H1 (cell line): ENCODE measurements around the gene FOXG1. TPM values are rescaled to one million over a fixed set of nuclear protein-coding genes. Genes with fewer than 3 reads are reported as not detected.

ENCODE experiments used
- CTCF ChIA-PET: fragments of 300-600 bp; sonication (Branson Sonifier 250); formaldehyde crosslinking; loops from one replicate; lab custom pipeline; 2021; ENCODE audit not compliant: partially characterized antibody; lab: Charles Lee
- POLR2A ChIA-PET: fragments of 300-600 bp; sonication (Branson Sonifier 250); formaldehyde crosslinking; loops from one replicate; lab custom pipeline; 2021; ENCODE audit warnings: inconsistent platforms; ENCODE audit not compliant: partially characterized antibody; lab: Charles Lee
- DNase-seq, 2 experiments: peaks; one replicate each; pipeline versions ENCODE4 v3.0.0 to v3.0.0-alpha.2; 2010 to 2022; ENCODE audit warnings: low spot score in 2 of 2, low read depth in 1 of 2, mixed read lengths in 1 of 2
- FAIRE-seq: peaks from 2 replicates; lab custom pipeline; 2011; peaks lifted over from hg19 to GRCh38; lab: Jason Lieb, UNC
- H2AFZ ChIP-seq: 2 replicates; pipeline ENCODE4 v1.8.1; 2012; ENCODE audit warnings: low read length, inconsistent platforms
- H2AK5ac ChIP-seq: 2 replicates; pipeline ENCODE4 v1.6.1; 2013; ENCODE audit warnings: low read depth, low read length
- H2BK120ac ChIP-seq: replicated peaks from 2 replicates; pipeline ENCODE3; 2013; ENCODE audit warnings: low read depth, low read length, inconsistent platforms
- H2BK12ac ChIP-seq: 2 replicates; pipeline ENCODE4 v1.6.1; 2013; ENCODE audit warnings: low read depth, low read length
- H2BK15ac ChIP-seq: 2 replicates; pipeline ENCODE4 v1.6.1; 2013; ENCODE audit warnings: low read length
- H2BK20ac ChIP-seq: 2 replicates; pipeline ENCODE4 v1.6.1; 2013; ENCODE audit warnings: low read length
- H2BK5ac ChIP-seq: 2 replicates; pipeline ENCODE4 v1.6.1; 2013; ENCODE audit warnings: low read depth, low read length
- H3K14ac ChIP-seq: 2 replicates; pipeline ENCODE4 v1.6.1; 2013; ENCODE audit warnings: inconsistent platforms; ENCODE audit not compliant: insufficient read length
- H3K18ac ChIP-seq: 2 replicates; pipeline ENCODE4 v1.6.1; 2013; ENCODE audit warnings: low read length; ENCODE audit errors: extremely low read depth
- H3K23ac ChIP-seq: 2 replicates; pipeline ENCODE4 v1.6.1; 2013; ENCODE audit warnings: inconsistent platforms; ENCODE audit not compliant: insufficient read length
- H3K23me2 ChIP-seq: 2 replicates; pipeline ENCODE4 v1.6.1; 2013; ENCODE audit warnings: low read depth, low read length
- H3K27ac ChIP-seq: 2 replicates; pipeline ENCODE4 v1.6.1; 2011; ENCODE audit warnings: low read depth, low read length, inconsistent platforms
- H3K27me3 ChIP-seq, 4 experiments: replicated peaks in 1 of 4; 1 replicate in 1 of 4; 2 replicates in 3 of 4; pipeline versions ENCODE4 v1.6.1 to v1.8.1; 2011 to 2013; ENCODE audit warnings: low read length in 3 of 4, mild to moderate bottlenecking in 3 of 4, inconsistent platforms in 2 of 4, mixed read lengths in 2 of 4, moderate library complexity in 1 of 4; ENCODE audit not compliant: control insufficient read depth in 3 of 4, insufficient read depth in 3 of 4; ENCODE audit errors: extremely low read depth in 1 of 4
- H3K36me3 ChIP-seq, 4 experiments: 2 replicates each; pipeline versions ENCODE4 v1.6.1 to v1.8.1; 2011 to 2013; ENCODE audit warnings: mild to moderate bottlenecking in 4 of 4, low read length in 3 of 4, moderate library complexity in 2 of 4, control low read depth in 1 of 4, inconsistent platforms in 1 of 4; ENCODE audit not compliant: insufficient read depth in 4 of 4, control insufficient read depth in 2 of 4
- H3K4ac ChIP-seq: replicated peaks from 2 replicates; pipeline ENCODE3; 2013; ENCODE audit warnings: low read length, low read depth, mixed read lengths, inconsistent platforms; ENCODE audit not compliant: insufficient read length
- H3K4me1 ChIP-seq, 4 experiments: replicated peaks in 1 of 4; 1 replicate in 1 of 4; 2 replicates in 3 of 4; pipeline versions ENCODE4 v1.6.1 to v1.8.1; 2011 to 2013; ENCODE audit warnings: low read length in 3 of 4, inconsistent platforms in 2 of 4, mixed read lengths in 1 of 4; ENCODE audit not compliant: insufficient read depth in 4 of 4, control insufficient read depth in 3 of 4
- H3K4me2 ChIP-seq, 2 experiments: 2 replicates each; pipeline versions ENCODE4 v1.6.1 to v1.8.1; 2011 to 2013; ENCODE audit warnings: low read depth in 2 of 2, low read length in 2 of 2, control low read depth in 1 of 2, inconsistent platforms in 1 of 2, mild to moderate bottlenecking in 1 of 2; ENCODE audit not compliant: insufficient read depth in 1 of 2
- H3K4me3 ChIP-seq, 4 experiments: fragments of 200-600, 300-600 bp in 1 of 4; sonication (generic), shearing (Covaris generic), sonication (Bioruptor Twin) in 1 of 4; 2 replicates each; pipeline versions ENCODE4 v1.5.1 to v1.8.1; 2011 to 2016; ENCODE audit warnings: low read length in 4 of 4, low read depth in 3 of 4, control low read depth in 2 of 4, inconsistent platforms in 2 of 4, mild to moderate bottlenecking in 2 of 4, mixed read lengths in 1 of 4, moderate library complexity in 1 of 4; ENCODE audit not compliant: insufficient read depth in 2 of 4; ENCODE audit errors: extremely low read depth in 1 of 4
- H3K56ac ChIP-seq: replicated peaks from 2 replicates; pipeline ENCODE3; 2013; ENCODE audit warnings: low read depth, mild to moderate bottlenecking, mixed read lengths, low read length, inconsistent platforms; ENCODE audit not compliant: insufficient read length
- H3K79me1 ChIP-seq: 2 replicates; pipeline ENCODE4 v1.6.1; 2013; ENCODE audit warnings: low read depth, low read length, control low read depth
- H3K79me2 ChIP-seq, 2 experiments: 2 replicates each; pipeline versions ENCODE4 v1.6.1 to v1.8.1; 2012 to 2013; ENCODE audit warnings: low read length in 2 of 2, mild to moderate bottlenecking in 2 of 2, inconsistent platforms in 1 of 2; ENCODE audit not compliant: insufficient read depth in 2 of 2, control insufficient read depth in 1 of 2
- H3K9ac ChIP-seq, 4 experiments: replicated peaks in 1 of 4; 1 replicate in 1 of 4; 2 replicates in 3 of 4; pipeline versions ENCODE4 v1.6.1 to v1.8.1; 2011 to 2013; ENCODE audit warnings: low read depth in 3 of 4, low read length in 3 of 4, control low read depth in 2 of 4, mild to moderate bottlenecking in 2 of 4, moderate library complexity in 2 of 4, inconsistent platforms in 1 of 4; ENCODE audit errors: extremely low read depth in 1 of 4
- H3K9me3 ChIP-seq, 2 experiments: 2 replicates each; pipeline versions ENCODE4 v1.6.1 to v1.8.1; 2012 to 2013; ENCODE audit warnings: mild to moderate bottlenecking in 2 of 2, moderate library complexity in 2 of 2, control low read depth in 1 of 2, inconsistent platforms in 1 of 2, low read depth in 1 of 2, low read length in 1 of 2, mixed read lengths in 1 of 2; ENCODE audit not compliant: insufficient read depth in 2 of 2
- H4K20me1 ChIP-seq, 2 experiments: replicated peaks in 1 of 2; 2 replicates each; pipeline versions ENCODE3 to v1.8.1; 2011 to 2013; ENCODE audit warnings: inconsistent platforms in 2 of 2, low read length in 2 of 2, mild to moderate bottlenecking in 1 of 2; ENCODE audit not compliant: insufficient read depth in 2 of 2, control insufficient read depth in 1 of 2
- H4K5ac ChIP-seq: 2 replicates; pipeline ENCODE4 v1.6.1; 2013; ENCODE audit warnings: low read length, low read depth, mixed read lengths, inconsistent platforms; ENCODE audit not compliant: insufficient read length
- H4K8ac ChIP-seq: 2 replicates; pipeline ENCODE4 v1.8.0; 2013; ENCODE audit warnings: mild to moderate bottlenecking, moderate library complexity, low read length, inconsistent platforms; ENCODE audit not compliant: insufficient read depth; ENCODE audit errors: extremely low read depth
- H4K91ac ChIP-seq: replicated peaks from 2 replicates; pipeline ENCODE3; 2013; ENCODE audit warnings: low read length, mixed read lengths, inconsistent platforms; ENCODE audit not compliant: insufficient read length
- CEBPB ChIP-seq: IDR thresholded peaks from 2 replicates; pipeline ENCODE4 v1.6.1; 2012; ENCODE audit warnings: low read depth, low read length
- FOSL1 ChIP-seq: IDR thresholded peaks from 2 replicates; pipeline ENCODE4 v1.6.1; 2011; ENCODE audit warnings: mild to moderate bottlenecking, low read depth, low read length, moderate library complexity; ENCODE audit not compliant: insufficient read depth
- GABPA ChIP-seq: IDR thresholded peaks from 2 replicates; pipeline ENCODE4 v1.6.1; 2011; ENCODE audit warnings: mild to moderate bottlenecking, low read length, moderate library complexity, borderline replicate concordance; ENCODE audit not compliant: insufficient read depth
- HDAC2 ChIP-seq, 2 experiments: fragments of 300-600 bp in 1 of 2; sonication (generic) in 1 of 2; IDR thresholded peaks; 2 replicates each; pipeline ENCODE4 v1.6.1; 2011 to 2012; ENCODE audit warnings: low read depth in 2 of 2, low read length in 2 of 2, mild to moderate bottlenecking in 2 of 2, moderate library complexity in 2 of 2, borderline replicate concordance in 1 of 2, inconsistent platforms in 1 of 2
- NANOG ChIP-seq: IDR thresholded peaks from 2 replicates; pipeline ENCODE4 v1.6.1; 2011; ENCODE audit warnings: low read length, low read depth, mild to moderate bottlenecking, inconsistent platforms; ENCODE audit not compliant: insufficient read depth, poor library complexity, severe bottlenecking
- POLR2A ChIP-seq, 2 experiments: IDR thresholded peaks; 1 replicate in 1 of 2; 2 replicates in 1 of 2; pipeline ENCODE4 v1.6.1; 2011; ENCODE audit warnings: low read depth in 2 of 2, low read length in 2 of 2, mild to moderate bottlenecking in 2 of 2; ENCODE audit errors: control extremely low read depth in 1 of 2
- RNF2 ChIP-seq: fragments of 200-900, 300-1000 bp; sonication (generic); IDR thresholded peaks from 2 replicates; pipeline ENCODE4 v1.7.1; 2016; ENCODE audit warnings: borderline replicate concordance, low read depth, mild to moderate bottlenecking, antibody characterized with exemption, low read length; ENCODE audit not compliant: poor library complexity, severe bottlenecking; ENCODE audit errors: missing control alignments
- WGBS, 2 experiments: shearing (Covaris generic) in 1 of 2; methylation state at CpG; one replicate each; pipeline versions ENCODE4 v1.1.6 to v1.1.7; 2013 to 2015; ENCODE audit warnings: low lambda C conversion rate in 2 of 2, mixed read lengths in 2 of 2, inconsistent platforms in 1 of 2, low coverage in 1 of 2, missing lambda C conversion rate in 1 of 2; ENCODE audit not compliant: insufficient replicate concordance in 2 of 2, insufficient coverage in 1 of 2, insufficient read length in 1 of 2; ENCODE audit errors: extremely low coverage in 1 of 2, missing lambda C conversion rate in 1 of 2; 5-methylcytosine and 5-hydroxymethylcytosine counted together
- polyA plus RNA-seq, 7 experiments: library from polyadenylated mRNA; depleted of rRNA in 3 of 7; stranded (reverse) in 5 of 7; unstranded in 2 of 7; fragments of >200 nt in 5 of 7; fragments of 200-250 nt in 2 of 7; gene quantifications; 1 replicate in 5 of 7; 2 replicates in 1 of 7; 4 replicates in 1 of 7; pipeline versions ENCODE4 v1.2.1 to v1.2.3, GENCODE V29; 2011 to 2013; ENCODE audit warnings: missing spikeins in 2 of 7, mixed read lengths in 2 of 7
- total RNA-seq: library from RNA; stranded (reverse); fragmentation: NEBNext Ultra II Directional; extraction: Animal tissue kit (Norgen Biotek cat#: 25700); gene quantifications from 2 replicates; pipeline ENCODE4 v1.2.1, GENCODE V29; 2021

Gene FOXG1
- total and polyA plus RNA-seq, 2 of the 8 experiments (the other 6 are each of a cell fraction or from before 2014, with no cell fraction given) = 0.03 to 0.24 TPM

DNA sequence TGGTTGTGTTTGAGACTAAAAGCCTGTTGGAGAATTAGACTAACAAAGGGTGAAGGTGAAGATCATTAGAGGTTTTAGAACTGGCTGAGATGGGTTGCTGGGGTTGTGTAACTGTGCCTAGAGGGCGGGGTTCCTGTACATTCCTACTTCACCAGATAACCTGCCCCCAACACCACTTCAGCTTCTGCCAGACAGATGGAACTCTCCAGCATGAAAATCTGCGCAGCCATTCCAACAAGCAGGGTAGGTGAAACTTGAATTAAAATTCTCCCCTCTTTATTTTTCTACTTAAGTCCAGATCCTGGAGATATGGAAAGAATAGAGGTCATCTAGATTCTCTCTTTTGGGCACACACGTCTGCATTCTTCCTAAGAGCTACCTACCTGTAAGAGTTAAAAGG, 6.0 kb downstream of the FOXG1 start:
- no peaks in the 10 kb centered on the region for H3K9me3 ChIP-seq
- DNase-seq (no peak), FAIRE-seq (no peak)
- H3K79me2 ChIP-seq = no peaks in the 10 kb centered on the region
- WGBS, 2 experiments = 9% methylated on average over 3 of the region's 3 CpGs; no CpG with 5 or more reads in 1 of the 2 experiments
- H4K20me1 ChIP-seq = peaks cover 0 to 10% of the 10 kb centered on the region in 2 experiments
- H4K5ac ChIP-seq = no peak overlapping the region
- no peak overlapping the region for H2BK5ac ChIP-seq
- ChIA-PET POLR2A (no interaction called here), CTCF (interaction anchor here (0.6 to 3.3 kb wide), 9 partner anchors 10 to 1127 kb away, joined by 3 to 45 read pairs (median 17); no protein-coding TSS in a partner anchor)
- no peaks in the 10 kb centered on the region for H3K36me3 ChIP-seq
- H3K9ac ChIP-seq = no peak overlapping the region
- no peaks in the 10 kb centered on the region for H3K79me1 ChIP-seq
- H4K8ac ChIP-seq = no peak overlapping the region
- no peak overlapping the region for H3K23ac ChIP-seq
- no peak overlapping the region for H3K4ac ChIP-seq
- no peak overlapping the region for H3K18ac ChIP-seq
- no peak for TF ChIP-seq POLR2A (IDR thresholded peaks at IDR 0.05; ENCODE audit: control extremely low read depth in 1 of 2, low read depth in 2 of 2, low read length in 2 of 2)
- TF ChIP-seq CEBPB = 0 out of 2 replicates have a peak, but pooled peaks have one; percentile 23
- no peak for TF ChIP-seq NANOG
- no peak for TF ChIP-seq HDAC2 (IDR thresholded peaks at IDR 0.05; ENCODE audit: borderline replicate concordance in 1 of 2, low read depth in 2 of 2, low read length in 2 of 2)
- TF ChIP-seq FOSL1 = no peak
- peak; percentile 6 for TF ChIP-seq RNF2
- TF ChIP-seq GABPA = no peak
- H3K4me1 ChIP-seq = peaks cover 3 to 15% (median 5%) of the 10 kb centered on the region in 4 experiments; a peak in 5 of 7 replicates
- peaks cover 55 to 100% (median 87%) of the 10 kb centered on the region in 4 experiments for H3K27me3 ChIP-seq
- H2BK15ac ChIP-seq = no peak overlapping the region
- H3K27ac ChIP-seq = no peak overlapping the region
- peaks cover 9% of the 10 kb centered on the region for H3K23me2 ChIP-seq
- H2BK12ac ChIP-seq = no peak overlapping the region
- no peak overlapping the region for H4K91ac ChIP-seq
- no peak overlapping the region for H2AK5ac ChIP-seq
- no peak overlapping the region for H2AFZ ChIP-seq
- no peak overlapping the region for H2BK20ac ChIP-seq
- no peak overlapping the region for H3K14ac ChIP-seq
- H3K4me3 ChIP-seq = no peak overlapping the region
- no peak overlapping the region; a peak in 1 of 4 replicates for H3K4me2 ChIP-seq
- H2BK120ac ChIP-seq = no peak overlapping the region
- no peak overlapping the region for H3K56ac ChIP-seq
